ENCODE measurements around the gene ANKS6. TPM values are rescaled to one million over a fixed set of nuclear protein-coding genes. Genes with fewer than 3 reads are reported as not detected.

Gene ANKS6
- total RNA-seq, 1 experiment from 2014 or later: 21.8 TPM

DNA sequence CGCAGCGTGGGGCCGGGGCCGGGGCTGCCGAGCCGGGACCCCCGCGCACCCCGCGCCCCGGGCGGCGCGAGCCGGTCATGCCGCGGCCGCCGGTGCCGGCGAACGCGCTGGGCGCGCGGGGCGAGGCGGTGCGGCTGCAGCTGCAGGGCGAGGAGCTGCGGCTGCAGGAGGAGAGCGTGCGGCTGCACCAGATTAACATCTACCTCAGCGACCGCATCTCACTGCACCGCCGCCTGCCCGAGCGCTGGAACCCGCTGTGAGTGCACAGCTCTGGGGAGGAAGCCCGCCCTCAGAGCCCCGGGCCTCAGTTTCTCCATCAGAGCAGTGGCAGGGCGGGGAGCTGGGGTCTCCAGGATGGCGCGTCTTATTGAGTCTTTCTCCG, 11.4 kb upstream of the ANKS6 start:
- no peaks in the 10 kb centered on the region for H3K36me3 Mint-ChIP-seq (ENCODE audit: insufficient read depth, unreplicated experiment)
- ChIA-PET POLR2A (interaction anchor here (0.6 kb wide), 1 partner anchor 263 kb away, joined by 3 read pairs; no protein-coding TSS in a partner anchor), CTCF (interaction anchor here (0.8 to 3.0 kb wide), 7 partner anchors 10 to 493 kb away, joined by 3 to 16 read pairs (median 5); no protein-coding TSS in a partner anchor)
- intact Hi-C loops (cut with micrococcal nuclease): no loop called here
- peaks cover 39% of the 10 kb centered on the region for H3K27me3 Mint-ChIP-seq (ENCODE audit: insufficient read depth, unreplicated experiment)
- H3K4me1 Mint-ChIP-seq (ENCODE audit: insufficient read depth, unreplicated experiment): peaks cover 39% of the 10 kb centered on the region
- no peaks in the 10 kb centered on the region for H3K9me3 Mint-ChIP-seq (ENCODE audit: unreplicated experiment)
- no TSS peak for BruUV-seq (replicated peaks)
- H3K4me3 Mint-ChIP-seq (ENCODE audit: unreplicated experiment): no peak overlapping the region
- no peak overlapping the region for H3K27ac Mint-ChIP-seq (ENCODE audit: low read depth, unreplicated experiment)
- no peak for DNase-seq (ENCODE audit: unreplicated experiment)
- TF ChIP-seq, protein P1, sequence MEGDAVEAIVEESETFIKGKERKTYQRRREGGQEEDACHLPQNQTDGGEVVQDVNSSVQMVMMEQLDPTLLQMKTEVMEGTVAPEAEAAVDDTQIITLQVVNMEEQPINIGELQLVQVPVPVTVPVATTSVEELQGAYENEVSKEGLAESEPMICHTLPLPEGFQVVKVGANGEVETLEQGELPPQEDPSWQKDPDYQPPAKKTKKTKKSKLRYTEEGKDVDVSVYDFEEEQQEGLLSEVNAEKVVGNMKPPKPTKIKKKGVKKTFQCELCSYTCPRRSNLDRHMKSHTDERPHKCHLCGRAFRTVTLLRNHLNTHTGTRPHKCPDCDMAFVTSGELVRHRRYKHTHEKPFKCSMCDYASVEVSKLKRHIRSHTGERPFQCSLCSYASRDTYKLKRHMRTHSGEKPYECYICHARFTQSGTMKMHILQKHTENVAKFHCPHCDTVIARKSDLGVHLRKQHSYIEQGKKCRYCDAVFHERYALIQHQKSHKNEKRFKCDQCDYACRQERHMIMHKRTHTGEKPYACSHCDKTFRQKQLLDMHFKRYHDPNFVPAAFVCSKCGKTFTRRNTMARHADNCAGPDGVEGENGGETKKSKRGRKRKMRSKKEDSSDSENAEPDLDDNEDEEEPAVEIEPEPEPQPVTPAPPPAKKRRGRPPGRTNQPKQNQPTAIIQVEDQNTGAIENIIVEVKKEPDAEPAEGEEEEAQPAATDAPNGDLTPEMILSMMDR (IDR thresholded peaks at IDR 0.05; ENCODE audit: unreplicated experiment): no peak

DNA sequence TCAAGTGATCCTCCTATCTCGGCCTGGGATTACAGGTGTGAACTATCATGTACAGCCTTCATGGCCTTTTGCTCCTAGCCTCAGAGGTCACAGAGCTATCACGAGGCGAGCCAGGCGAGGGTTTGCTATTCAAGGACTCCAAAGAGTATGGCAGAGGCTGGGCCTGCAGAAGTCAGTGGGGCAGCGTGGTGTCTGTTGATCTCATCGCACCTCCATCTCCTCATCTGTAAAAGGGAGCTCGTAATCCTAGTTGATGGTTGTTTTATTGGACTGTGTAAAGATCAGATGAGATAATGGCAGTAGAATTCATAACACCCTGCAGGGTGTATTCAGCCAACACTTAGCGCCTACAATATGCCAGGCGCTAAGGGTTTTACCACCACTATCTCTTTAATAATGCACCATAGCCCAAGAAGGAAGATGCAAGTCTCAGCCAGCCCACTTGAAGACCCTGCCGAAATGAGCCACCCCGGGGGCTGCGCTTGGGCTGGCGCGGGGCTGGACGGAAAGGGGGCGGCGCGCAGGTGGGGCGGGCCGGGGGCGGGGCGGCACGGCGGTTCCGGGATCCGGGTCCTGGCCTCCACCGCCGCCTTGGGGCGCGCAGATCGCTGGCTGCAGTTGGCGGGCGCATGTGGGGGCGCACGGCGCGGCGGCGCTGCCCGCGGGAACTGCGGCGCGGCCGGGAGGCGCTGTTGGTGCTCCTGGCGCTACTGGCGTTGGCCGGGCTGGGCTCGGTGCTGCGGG, 10.9 kb upstream of the ANKS6 start, which contains the start of gene GALNT12:
Gene GALNT12 (plus strand): TSS at position 601 of the 744 bp plus-strand sequence. CDS start 29 bp downstream, at position 630.
- Mint-ChIP-seq H3K9me3 (ENCODE audit: unreplicated experiment) (no peaks in the 10 kb centered on the region), H3K4me1 (ENCODE audit: insufficient read depth, unreplicated experiment) (peaks cover 39% of the 10 kb centered on the region), H3K36me3 (ENCODE audit: insufficient read depth, unreplicated experiment) (no peaks in the 10 kb centered on the region), H3K4me3 (ENCODE audit: unreplicated experiment) (peak within 1 kb of the TSS; percentile 14), H3K27ac (ENCODE audit: low read depth, unreplicated experiment) (no peak within 1 kb of the TSS), H3K27me3 (ENCODE audit: insufficient read depth, unreplicated experiment) (peaks cover 39% of the 10 kb centered on the region)
- BruUV-seq (replicated peaks): no TSS peak
- no peak for DNase-seq (ENCODE audit: unreplicated experiment)
- TF ChIP-seq, protein P1 (IDR thresholded peaks at IDR 0.05; ENCODE audit: unreplicated experiment): no peak
- intact Hi-C loops (cut with micrococcal nuclease): no loop called here
- CTCF ChIA-PET: interaction anchor here (0.6 to 3.0 kb wide), 12 partner anchors 9 to 492 kb away, joined by 3 to 16 read pairs (median 5); no protein-coding TSS in a partner anchor
- POLR2A ChIA-PET: interaction anchor here (0.6 to 1.3 kb wide), 3 partner anchors 9 to 262 kb away, joined by 3 to 4 read pairs (median 3); no protein-coding TSS in a partner anchor

DNA sequence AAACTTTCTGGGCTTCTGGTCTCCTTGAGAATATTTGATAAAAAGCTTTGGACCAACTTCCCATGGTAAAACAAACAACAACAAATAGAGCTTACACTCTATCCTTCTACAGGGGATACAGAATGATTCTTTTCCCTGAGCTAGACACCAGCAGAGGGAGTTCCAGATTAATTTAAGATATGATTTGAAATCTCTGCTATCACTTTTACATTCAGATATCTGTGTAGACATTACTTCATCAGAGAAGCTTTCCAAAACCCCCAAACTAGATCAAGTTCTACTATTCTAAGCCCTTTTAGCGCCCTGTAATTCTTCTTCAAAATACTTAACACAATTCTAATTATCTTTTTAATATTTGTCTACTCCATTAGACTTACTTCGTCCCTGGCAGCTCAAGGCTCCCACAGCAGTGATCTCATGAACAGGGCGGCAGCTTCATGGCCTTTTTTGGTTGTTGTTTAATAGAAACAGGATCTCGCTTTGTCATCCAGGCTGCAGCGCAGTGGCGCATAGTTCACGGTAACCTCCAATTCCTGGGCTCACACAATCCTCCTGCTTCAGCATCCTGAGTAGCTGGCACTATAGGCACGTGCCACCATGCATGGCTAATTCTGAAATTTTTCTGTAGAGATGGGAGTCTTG, 10.2 kb upstream of the ANKS6 start:
- BruUV-seq (replicated peaks): no TSS peak
- ChIA-PET POLR2A (interaction anchor here (0.8 to 1.6 kb wide), 5 partner anchors 10 to 555 kb away, joined by 3 to 4 read pairs (median 3); no protein-coding TSS in a partner anchor), CTCF (interaction anchor here (0.6 to 3.0 kb wide), 14 partner anchors 11 to 492 kb away, joined by 3 to 16 read pairs (median 5); no protein-coding TSS in a partner anchor)
- Mint-ChIP-seq H3K27me3 (ENCODE audit: insufficient read depth, unreplicated experiment) (peaks cover 39% of the 10 kb centered on the region), H3K4me1 (ENCODE audit: insufficient read depth, unreplicated experiment) (peaks cover 38% of the 10 kb centered on the region), H3K9me3 (ENCODE audit: unreplicated experiment) (no peaks in the 10 kb centered on the region), H3K4me3 (ENCODE audit: unreplicated experiment) (no peak overlapping the region), H3K36me3 (ENCODE audit: insufficient read depth, unreplicated experiment) (no peaks in the 10 kb centered on the region), H3K27ac (ENCODE audit: low read depth, unreplicated experiment) (no peak overlapping the region)
- TF ChIP-seq, protein P1 (IDR thresholded peaks at IDR 0.05; ENCODE audit: unreplicated experiment): no peak
- DNase-seq (ENCODE audit: unreplicated experiment): no peak
- intact Hi-C loops (cut with micrococcal nuclease): no loop called here
